ENCODE measurements around the gene NRIP1. TPM values are rescaled to one million over a fixed set of nuclear protein-coding genes. Genes with fewer than 3 reads are reported as not detected.

NRIP1 gene
- 10 to 100 TPM; 13.9 to 17.7 TPM for total RNA-seq

DNA sequence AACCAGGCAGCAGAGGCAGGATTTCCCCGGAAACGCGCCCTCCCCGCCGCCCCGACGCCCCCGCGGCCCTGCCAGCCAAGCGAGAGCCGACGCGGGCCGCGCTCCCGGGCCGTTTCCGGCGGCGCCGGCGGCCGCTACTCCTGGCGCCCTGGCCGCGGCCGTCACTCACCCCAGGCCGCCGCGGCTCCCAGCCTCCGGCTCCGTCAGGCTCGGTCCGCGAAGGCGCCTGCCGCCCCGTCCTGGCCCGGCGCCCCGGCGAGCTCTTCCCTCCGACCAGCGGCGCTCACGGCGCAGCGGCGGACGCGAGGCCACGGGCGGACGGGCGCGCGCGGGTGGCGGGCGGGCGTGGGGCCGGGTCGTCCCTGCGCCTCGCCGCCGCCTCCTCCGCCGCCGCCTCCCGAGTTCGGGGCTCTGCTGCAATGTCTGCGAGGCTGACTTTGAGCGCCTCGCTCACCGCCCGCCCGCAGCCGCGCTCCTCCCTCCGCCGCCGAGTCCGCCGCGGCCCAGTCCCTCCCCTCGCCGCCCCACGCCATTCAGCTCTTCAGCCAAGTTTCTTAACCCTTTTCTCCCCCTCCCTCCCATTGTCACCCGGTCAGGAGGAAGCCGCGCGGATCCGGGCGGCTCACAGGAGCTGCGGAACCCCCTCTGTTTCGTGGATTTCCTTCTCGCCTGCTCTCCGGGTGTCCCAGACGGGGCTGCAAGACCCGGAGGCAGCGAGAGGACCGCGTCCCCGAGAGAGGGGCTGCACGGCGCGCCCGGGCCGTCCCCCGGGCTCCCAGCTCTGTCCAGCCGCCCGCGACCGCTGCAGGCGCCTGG lies at the start of gene NRIP1:
NRIP1 (minus strand) TSS at position 425 of the 816 bp plus-strand sequence. CDS start 96,808 bp downstream, outside the sequence.

All from activated naive CD4-positive, alpha-beta T cell treated with anti-CD3 and anti-CD28 coated beads, Interleukin-2, amount 10 ng/mL, durations not matched to agents 5 hours and 36 hours (primary cell).